IPS-18c (cell line): ENCODE results near the gene FBXO40.
"Not testable (repeated sequence)": the region's sequence is repeated elsewhere in the genome, so short reads cannot be mapped to it uniquely, and the experiment has no call there.

Experiments used
- H3K4me3 ChIP-seq: 2 replicates; pipeline ENCODE4 v1.7.0; 2013; ENCODE audit warnings: low read depth, mild to moderate bottlenecking, low read length, moderate library complexity; ENCODE audit not compliant: insufficient read depth
- H3K9me3 ChIP-seq: one replicate; pipeline ENCODE4 v1.6.1; 2013; ENCODE audit warnings: mild to moderate bottlenecking, low read length, moderate library complexity; ENCODE audit not compliant: control insufficient read depth, insufficient read depth

Gene FBXO40, protein sequence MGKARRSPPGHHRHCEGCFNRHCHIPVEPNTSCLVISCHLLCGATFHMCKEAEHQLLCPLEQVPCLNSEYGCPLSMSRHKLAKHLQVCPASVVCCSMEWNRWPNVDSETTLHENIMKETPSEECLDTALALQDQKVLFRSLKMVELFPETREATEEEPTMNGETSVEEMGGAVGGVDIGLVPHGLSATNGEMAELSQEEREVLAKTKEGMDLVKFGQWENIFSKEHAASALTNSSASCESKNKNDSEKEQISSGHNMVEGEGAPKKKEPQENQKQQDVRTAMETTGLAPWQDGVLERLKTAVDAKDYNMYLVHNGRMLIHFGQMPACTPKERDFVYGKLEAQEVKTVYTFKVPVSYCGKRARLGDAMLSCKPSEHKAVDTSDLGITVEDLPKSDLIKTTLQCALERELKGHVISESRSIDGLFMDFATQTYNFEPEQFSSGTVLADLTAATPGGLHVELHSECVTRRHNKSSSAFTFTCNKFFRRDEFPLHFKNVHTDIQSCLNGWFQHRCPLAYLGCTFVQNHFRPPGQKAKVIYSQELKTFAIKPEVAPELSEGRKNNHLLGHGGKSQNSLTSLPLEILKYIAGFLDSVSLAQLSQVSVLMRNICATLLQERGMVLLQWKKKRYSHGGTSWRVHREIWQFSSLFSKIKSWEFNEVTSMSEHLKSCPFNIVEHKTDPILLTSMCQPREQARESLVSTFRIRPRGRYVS

DNA sequence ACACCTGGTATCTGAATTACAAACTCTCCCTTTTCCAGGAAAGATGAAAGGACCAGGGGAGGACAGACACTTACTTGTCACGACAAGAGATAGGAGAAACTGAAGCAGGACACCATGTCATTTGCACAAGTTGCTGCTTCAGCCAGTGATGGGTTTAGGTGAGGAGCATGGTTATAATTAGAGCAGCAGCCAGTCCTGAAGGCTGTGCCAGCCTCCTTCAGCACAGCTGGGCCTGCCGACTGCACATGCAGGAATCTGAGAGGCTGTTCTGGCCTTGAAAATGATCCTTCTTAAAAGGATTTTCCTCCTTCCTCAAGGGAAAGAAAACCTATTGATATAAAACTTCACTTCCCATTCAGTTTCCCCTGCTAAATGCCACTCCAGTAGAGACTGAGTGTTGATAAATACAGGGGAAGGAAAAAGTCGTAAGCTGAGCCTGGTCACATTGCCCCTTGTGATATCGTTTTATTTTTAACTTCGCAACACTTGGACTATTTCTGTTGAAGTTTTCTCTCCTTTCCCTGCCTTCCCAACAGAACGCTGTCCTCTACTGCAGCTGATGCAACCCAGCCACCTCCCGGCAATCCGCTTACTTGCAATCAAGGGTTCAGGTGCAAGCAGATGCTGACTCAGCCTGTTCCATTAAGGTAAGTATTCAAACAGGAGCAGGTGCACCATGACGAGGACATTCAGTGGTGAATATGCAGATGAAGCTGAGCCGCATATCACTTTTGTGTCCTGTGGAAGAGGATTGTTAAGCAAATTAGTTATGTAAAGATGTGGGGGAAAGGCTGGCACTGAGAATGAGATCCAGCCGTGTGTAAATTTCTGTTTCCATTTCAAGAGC, at the start of gene FBXO40:
FBXO40 (plus strand) TSS at position 524 of the 847 bp plus-strand sequence. CDS start 27,197 bp downstream, outside the sequence.
- Histone ChIP-seq H3K9me3 (no peaks in the 10 kb centered on the region), H3K4me3 (no peak within 1 kb of the TSS)

DNA sequence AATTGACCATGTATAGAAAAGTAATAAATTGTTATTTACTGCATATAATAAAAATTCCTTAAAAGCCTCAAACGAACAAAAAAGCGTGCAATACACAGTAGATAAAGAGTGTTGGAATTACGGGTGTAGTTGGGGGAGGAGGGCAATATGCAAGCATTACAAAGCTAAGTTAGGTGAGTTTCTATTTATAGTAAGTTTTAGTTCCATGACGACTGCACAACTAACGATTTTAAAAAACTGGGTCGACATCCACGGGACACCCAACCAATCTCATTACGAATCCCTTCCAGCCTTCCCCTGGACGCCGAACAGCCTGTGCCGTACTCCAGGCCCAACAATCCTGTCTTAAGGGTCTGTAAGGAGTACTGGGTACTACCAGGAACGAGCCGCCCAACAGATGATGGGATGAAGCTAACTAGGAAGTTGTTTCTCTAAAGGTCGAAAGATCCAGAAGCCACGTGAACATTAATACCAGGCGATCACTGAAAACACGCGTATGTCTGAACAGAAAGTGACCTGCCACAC, 48.1 kb upstream of the FBXO40 start:
- no peaks in the 10 kb centered on the region for H3K9me3 ChIP-seq
- peak overlapping the region; percentile 78 for H3K4me3 ChIP-seq

DNA sequence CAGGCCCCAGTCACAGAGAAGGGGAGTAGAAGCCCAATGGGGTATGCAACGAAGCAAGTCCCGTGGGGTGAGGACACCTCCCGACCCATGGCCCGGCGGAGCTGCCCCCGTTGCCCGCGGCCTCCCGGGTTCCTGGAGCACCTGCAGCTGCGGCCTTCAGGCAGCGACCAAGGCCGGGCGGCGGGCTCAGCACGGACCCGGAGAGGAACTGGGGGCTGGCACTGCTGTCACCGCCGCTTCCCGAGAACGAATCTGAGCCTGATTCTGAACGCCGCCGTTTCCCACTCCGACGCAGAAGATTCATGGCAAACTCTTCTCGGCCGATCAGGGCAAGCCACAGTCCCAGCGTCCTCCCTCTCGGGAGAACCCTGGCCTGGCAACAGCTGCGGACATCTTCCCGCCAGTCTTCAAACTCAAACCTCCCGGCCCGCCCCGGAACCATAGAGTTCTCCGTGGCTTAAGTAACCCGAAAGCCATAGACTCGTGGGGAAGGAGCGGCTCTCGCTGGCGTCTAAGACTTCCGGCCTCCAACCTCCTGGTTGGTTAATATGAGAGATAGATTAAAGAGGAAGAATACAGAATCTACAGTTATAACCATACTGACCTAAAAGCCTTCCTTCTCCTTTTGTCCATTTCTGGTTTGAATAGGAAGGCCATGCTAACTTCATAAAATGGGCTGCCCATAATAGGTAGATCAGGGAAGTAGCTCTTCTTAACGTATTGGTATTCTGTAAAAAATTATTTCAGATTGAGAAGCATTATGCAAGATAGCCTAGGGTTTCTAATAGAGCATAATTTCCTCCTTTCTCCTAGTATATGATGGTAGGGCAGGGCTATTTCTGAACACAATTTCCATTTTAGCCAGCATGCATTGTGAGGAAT, 47.4 kb upstream of the FBXO40 start, which contains the start of gene POLQ:
POLQ (minus strand) TSS at position 415 of the 882 bp plus-strand sequence; CDS start at position 304, 111 bp downstream.
- Histone ChIP-seq H3K4me3 (peak within 1 kb of the TSS; percentile 78), H3K9me3 (no peaks in the 10 kb centered on the region)

DNA sequence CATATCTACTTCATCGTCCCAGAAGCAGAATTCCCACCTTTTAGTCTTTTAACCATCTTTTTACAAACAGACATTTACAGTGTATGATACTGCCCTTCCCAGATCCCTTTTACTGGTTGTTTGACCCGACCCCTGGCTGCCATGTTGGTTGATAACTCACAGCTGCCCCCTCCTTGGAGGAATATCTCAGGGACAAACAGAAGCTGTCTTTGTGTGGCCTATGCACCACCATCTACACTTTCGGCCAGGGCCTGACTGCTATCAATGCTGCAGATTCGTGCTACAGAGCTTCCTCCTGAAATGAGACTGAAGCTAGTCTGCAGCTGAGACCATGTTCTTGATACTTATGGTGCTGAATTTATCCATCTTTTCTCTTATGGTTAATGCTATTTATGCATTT, 40.8 kb upstream of the FBXO40 start:
- no peak overlapping the region for H3K4me3 ChIP-seq
- peaks cover 2% of the 10 kb centered on the region for H3K9me3 ChIP-seq

DNA sequence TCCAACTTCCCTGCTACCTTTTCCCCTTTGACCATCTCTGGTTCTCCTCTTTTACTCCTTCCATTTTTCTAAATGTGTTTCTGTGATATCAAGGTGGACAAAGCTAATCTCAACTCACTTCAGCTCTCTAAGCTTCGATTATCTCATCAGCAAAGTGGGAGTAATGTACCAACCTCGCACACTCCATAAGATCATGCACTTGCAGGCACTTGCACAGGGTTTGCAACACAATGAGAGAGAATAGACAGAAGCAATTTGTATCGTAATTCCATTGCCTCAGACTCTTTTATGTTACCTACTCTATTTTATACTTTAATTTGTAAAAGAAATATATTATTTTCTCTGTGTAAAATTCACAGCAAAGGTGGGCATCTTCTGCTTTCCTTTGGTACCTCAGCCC, 40.4 kb upstream of the FBXO40 start:
- H3K4me3 ChIP-seq, result no peak overlapping the region
- H3K9me3 ChIP-seq, result peaks cover 2% of the 10 kb centered on the region

DNA sequence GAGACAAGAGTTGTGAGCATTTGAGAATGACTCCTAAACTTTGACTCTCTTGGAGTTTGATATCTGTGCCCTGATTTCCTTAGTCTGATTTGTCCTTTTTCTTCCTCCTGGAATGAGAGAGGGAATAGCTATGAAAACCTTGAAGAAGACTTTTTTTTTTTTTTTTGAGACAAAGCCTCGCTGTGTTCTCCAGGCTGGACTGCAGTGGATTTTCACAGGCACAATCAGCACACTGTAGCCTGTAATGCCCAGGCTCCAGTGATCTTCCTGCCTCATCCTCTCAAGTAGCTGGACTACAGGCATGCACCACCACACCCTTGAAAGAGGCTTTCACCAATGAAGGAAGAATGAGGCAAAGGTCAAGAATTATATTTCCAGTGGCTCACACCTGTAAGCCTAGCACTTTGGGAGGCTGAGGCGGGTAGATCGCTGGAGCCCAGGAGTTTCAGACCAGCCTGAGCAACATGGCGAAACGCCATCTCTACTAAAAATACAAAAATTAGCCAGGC, 35.7 kb upstream of the FBXO40 start:
- Histone ChIP-seq H3K4me3 (no peak overlapping the region), H3K9me3 (no peaks in the 10 kb centered on the region)

DNA sequence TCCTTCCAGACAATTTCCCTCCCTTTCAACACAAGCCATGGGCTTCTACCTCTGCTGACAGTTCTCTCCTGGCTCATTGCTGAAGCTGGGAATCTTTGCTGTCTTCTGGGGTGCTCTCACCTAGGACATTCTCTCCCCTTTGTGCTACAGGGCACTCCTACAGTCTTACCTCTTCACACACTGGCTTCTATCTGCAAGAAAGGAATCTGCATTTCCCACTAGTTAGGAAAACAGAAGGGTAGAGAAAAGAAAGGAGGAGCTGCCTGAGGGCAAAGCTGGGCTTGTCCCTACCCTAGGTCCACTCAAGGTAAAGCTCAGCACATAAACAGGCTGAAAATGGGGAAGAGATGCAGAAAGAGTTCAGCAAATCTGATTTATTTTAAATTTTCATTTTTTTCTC, 31.0 kb upstream of the FBXO40 start:
- Histone ChIP-seq H3K9me3 (no peaks in the 10 kb centered on the region), H3K4me3 (no peak overlapping the region)

DNA sequence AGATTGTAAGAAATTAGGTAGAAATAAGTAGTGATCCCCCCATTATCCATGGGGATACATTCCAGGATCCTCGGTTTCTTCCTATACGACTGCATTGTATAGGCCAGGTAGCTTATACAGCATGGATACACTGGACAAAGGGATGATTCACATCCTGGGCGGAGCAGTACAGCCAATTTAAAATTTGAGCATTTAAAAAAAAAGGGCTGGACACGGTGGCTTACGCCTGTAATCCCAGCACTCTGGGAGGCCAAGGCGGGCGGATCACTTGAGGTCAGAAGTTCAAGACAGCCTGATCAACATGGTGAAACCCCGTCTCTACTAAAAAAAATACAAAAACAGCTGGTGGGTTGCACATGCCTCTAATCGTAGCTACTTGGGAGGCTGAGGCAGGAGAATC, 26.4 kb upstream of the FBXO40 start:
- Histone ChIP-seq H3K9me3 (no peaks in the 10 kb centered on the region), H3K4me3 (no peak overlapping the region)

DNA sequence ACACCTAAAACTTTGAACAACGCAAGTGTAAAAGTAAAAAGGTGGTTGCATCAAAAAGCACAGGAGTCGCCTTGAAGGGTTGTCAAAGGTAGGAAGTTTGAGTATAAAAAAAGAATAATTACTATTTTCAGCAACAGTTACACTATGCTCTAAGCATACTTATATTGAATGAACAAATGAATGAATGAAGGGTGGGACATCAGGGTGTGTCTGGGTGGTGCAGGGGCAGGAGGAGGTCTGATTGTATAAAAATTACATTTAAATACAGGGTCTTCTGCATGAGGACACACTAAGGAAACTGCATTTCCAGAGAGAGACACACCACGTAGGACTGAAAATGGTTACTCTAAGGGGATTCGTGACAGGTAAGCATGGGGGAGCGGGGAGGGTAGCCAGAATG, 25.5 kb upstream of the FBXO40 start, which contains the start of gene ARGFX:
ARGFX (plus strand) TSS at position 301 of the 400 bp plus-strand sequence. CDS start 2,765 bp downstream, outside the sequence.
- H3K4me3 ChIP-seq, result no peak within 1 kb of the TSS

DNA sequence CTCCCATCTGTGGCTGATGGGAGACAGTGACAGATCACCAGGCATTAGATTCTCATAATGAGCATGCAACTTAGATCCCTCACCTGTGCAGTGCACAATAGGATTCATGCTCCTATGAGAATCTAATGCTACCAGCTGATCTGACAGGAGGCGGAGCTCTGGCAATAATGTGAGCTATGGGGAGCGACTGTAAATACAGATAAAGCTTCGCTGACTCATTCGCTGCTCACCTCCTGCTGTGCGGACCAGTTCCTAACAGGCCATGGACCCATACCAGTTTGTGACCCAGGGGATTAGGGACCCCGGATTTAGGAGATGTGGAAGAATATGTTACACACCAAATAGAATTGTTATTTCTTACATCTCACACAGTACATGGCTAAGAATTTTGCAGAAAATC, 18.7 kb upstream of the FBXO40 start:
- Histone ChIP-seq H3K9me3 (peaks cover 2% of the 10 kb centered on the region), H3K4me3 (no peak overlapping the region; the same call in 1 of the 2 replicates)

More for the DNA sequence above, 25.5 kb upstream of the FBXO40 start, which contains the start of gene ARGFX:
- no peaks in the 10 kb centered on the region for H3K9me3 ChIP-seq

DNA sequence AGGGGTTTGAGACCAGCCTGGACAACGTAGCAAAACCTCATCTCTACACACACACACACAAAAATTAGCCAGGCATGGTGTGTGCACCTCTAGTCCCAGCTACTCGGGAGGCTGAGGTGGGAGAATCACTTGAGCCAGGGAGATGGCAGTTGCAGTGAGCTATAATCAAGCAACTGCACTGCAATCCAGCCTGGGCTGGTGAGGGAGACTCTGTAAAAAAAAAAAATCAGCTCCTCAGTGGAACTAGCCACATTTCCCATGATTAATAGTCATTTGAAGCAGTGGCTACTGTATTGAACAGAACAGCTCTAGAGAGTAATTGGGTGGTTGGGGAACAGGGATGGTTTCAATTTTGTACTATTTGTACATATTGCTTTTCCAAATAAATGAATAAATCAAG, 11.5 kb upstream of the FBXO40 start:
- Histone ChIP-seq H3K4me3 (no peak overlapping the region), H3K9me3 (no peaks in the 10 kb centered on the region)

DNA sequence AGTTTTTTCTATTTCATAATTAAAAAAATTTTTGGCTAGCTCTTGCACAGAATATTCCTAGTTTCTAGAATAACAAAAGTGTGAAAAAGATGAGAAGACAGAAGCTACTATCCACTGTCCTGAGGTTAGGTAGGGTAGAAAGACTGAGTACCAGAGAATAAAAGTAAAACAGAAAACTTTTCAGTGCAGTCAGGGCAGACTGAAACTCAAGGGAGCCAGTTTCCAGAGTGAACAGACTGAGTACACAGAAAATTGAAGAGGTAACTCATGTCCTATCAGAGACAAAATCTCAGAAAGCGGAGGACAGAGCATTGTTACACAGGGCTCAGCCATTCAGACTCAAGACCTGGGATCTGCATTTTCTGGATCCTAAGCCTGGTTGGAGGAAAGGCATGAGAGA, 8.8 kb upstream of the FBXO40 start:
- H3K9me3 ChIP-seq, result no peaks in the 10 kb centered on the region

DNA sequence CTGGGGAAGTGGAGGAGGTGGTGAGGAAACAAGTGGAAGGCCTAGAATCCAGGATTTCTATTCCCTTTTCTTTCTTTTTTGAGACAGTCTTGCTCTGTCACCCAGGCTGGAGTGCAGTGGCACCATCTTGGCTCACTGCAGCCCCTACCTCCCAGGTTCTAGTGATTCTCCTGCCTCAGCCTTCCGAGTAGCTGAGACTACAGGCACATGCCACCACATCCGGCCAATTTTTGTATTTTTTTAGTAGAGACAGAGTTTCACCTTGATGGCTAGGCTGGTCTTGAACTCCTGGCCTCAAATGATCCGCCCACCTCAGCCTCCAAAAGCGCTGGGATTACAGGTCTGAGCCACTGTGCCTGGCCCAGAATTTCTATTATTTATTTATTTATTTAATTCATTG, 627 bp downstream of the FBXO40 start:
- not testable (repeated sequence) for H3K9me3 ChIP-seq, H3K4me3 ChIP-seq

More for the DNA sequence above, 8.8 kb upstream of the FBXO40 start:
- H3K4me3 ChIP-seq, result no peak overlapping the region

DNA sequence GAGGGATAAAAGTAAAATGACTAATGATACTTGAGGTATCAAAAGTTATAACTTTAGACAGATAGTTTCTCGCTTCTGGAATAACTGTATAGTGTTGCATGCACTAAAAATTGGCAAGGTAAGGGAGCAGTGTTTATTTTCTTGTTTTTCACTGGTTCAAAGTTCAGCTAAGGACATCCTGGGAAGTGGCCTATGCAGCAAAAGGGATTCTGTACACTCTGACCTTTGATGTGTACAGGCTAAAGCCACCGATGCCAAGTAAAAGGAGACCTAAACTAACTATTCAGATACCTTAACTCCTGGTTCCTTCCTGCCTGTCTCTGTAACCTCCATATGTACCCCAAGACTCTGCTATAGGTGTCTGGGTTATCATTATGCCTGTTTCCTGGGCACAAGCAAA, 1.7 kb downstream of the FBXO40 start:
- H3K9me3 ChIP-seq, result no peaks in the 10 kb centered on the region

DNA sequence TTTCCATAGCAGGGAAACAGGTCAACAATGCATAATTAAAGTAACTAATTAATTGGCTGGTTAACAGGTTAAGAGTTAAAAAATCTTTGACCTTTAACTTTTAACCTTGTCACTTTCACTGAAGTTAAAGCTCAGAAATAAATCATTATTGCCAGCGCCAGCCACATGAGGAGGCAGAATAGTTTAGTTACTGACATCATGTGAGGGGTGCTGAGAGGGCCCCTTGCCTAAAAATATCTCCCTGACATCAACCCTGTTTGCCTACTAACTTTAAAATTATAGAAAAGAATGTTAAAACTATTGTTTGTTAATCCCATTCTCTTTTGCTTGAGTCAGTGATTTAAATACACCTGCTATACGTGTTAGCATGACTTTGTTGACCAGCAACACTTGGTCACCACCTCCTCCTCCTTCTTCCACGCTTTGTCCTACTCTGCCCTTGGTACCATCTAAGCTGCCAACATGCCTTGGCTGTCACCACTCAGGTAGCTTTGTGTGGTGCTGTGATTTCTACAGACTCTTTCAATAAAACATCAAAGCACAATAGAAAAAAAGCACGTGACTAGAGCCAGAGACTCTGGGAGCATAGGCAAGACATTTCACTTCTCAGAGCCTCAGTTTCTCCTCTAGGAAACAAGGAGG, 2.7 kb downstream of the FBXO40 start:
- Histone ChIP-seq H3K4me3 (no peak overlapping the region), H3K9me3 (no peaks in the 10 kb centered on the region)

More for the DNA sequence above, 1.7 kb downstream of the FBXO40 start:
- no peak overlapping the region for H3K4me3 ChIP-seq

DNA sequence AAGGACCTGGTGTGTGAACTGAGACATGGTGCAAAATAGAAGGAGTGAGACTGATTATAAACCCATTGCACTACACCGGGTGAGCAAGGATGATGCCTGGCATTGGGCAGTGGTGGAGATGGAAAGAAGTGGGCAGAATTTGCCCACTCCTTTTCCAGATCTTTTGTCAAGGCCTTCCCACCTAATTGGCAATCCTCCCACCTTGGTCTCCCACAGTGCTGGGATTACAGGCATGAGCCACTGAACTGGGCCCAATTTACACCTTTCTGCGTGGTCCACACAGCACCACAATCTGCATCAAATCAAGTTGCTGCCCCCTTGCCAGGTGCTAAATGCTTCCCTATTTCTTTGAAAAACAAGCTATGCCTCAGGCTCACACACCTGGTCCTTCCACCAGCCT, 5.4 kb downstream of the FBXO40 start:
- no peaks in the 10 kb centered on the region for H3K9me3 ChIP-seq

More for the DNA sequence above, 5.4 kb downstream of the FBXO40 start:
- no peak overlapping the region for H3K4me3 ChIP-seq
